HuH-7 (cell line): ENCODE results near the gene PMM2.
A peak's percentile ranks its signal among the peaks of the same experiment; 100 is the strongest.
"Not testable (repeated sequence)": the region's sequence is repeated elsewhere in the genome, so short reads cannot be mapped to it uniquely, and the experiment has no call there.

Experiments used
- DNase-seq: peaks from one replicate; pipeline ENCODE4 v3.0.0; 2011; ENCODE audit warnings: low spot score

The PMM2 gene

GRCh38 chr16:8797364-8798173, at the start of gene PMM2, which contains the start of gene TMEM186:
Gene PMM2 (plus strand): TSS chr16:8797839. CDS start chr16:8797883, 44 bp downstream.
Gene TMEM186 (minus strand): TSS chr16:8797639. CDS start chr16:8797614, 25 bp downstream.
- peak; percentile 91 for DNase-seq

- not testable (repeated sequence) for DNase-seq
These were observed 48.7 kb upstream of the PMM2 start for GRCh38 chr16:8748944-8749343.

- no peak for DNase-seq
These were observed 45.9 kb upstream of the PMM2 start for GRCh38 chr16:8751481-8752311.

GRCh38 chr16:8752706-8753105, 44.9 kb upstream of the PMM2 start:
- no peak for DNase-seq

GRCh38 chr16:8753416-8754054, 44.1 kb upstream of the PMM2 start:
- DNase-seq = no peak

- no peak for DNase-seq
These were observed 40.9 kb upstream of the PMM2 start for GRCh38 chr16:8756755-8757154.

- DNase-seq = no peak
These were observed 39.6 kb upstream of the PMM2 start for GRCh38 chr16:8758022-8758421.

GRCh38 chr16:8760021-8760420, 37.6 kb upstream of the PMM2 start:
- no peak for DNase-seq

- DNase-seq = no peak
These were observed 36.6 kb upstream of the PMM2 start for GRCh38 chr16:8761078-8761477.

- DNase-seq = no peak
These were observed 35.4 kb upstream of the PMM2 start for GRCh38 chr16:8762254-8762653.

- no peak for DNase-seq
These were observed 34.6 kb upstream of the PMM2 start for GRCh38 chr16:8763083-8763482.

- DNase-seq = no peak
These were observed 33.7 kb upstream of the PMM2 start for GRCh38 chr16:8763899-8764298.

- DNase-seq = no peak
These were observed 33.0 kb upstream of the PMM2 start for GRCh38 chr16:8764525-8765250.

- no peak for DNase-seq
These were observed 30.5 kb upstream of the PMM2 start for GRCh38 chr16:8767176-8767575.

- no peak for DNase-seq
These were observed 29.4 kb upstream of the PMM2 start for GRCh38 chr16:8768283-8768682.

- no peak for DNase-seq
These were observed 28.9 kb upstream of the PMM2 start for GRCh38 chr16:8768692-8769091.

- DNase-seq = no peak
These were observed 24.1 kb upstream of the PMM2 start for GRCh38 chr16:8773537-8773936.

GRCh38 chr16:8774208-8774607, 23.4 kb upstream of the PMM2 start:
- DNase-seq = no peak

- no peak for DNase-seq
These were observed 22.3 kb upstream of the PMM2 start for GRCh38 chr16:8775359-8775758.

- DNase-seq = no peak
These were observed 21.5 kb upstream of the PMM2 start for GRCh38 chr16:8776129-8776584.

- DNase-seq = no peak
These were observed 20.4 kb upstream of the PMM2 start for GRCh38 chr16:8777217-8777616.

GRCh38 chr16:8781797-8782196, 15.8 kb upstream of the PMM2 start:
- no peak for DNase-seq
